WERI-Rb-1 (cell line): ENCODE results near the gene CES2.

Experiments
- DNase-seq: peaks from one replicate; pipeline ENCODE4 v3.0.0-alpha.2; 2020
- H3K27ac ChIP-seq: fragments of 250-450 bp; sonication (Bioruptor Pico); 2 replicates; pipeline ENCODE4 v1.5.1; 2020; ENCODE audit warnings: mild to moderate bottlenecking, moderate library complexity
- H3K27me3 ChIP-seq: fragments of 250-450 bp; sonication (Bioruptor Pico); 2 replicates; pipeline ENCODE4 v1.5.1; 2021; ENCODE audit warnings: mild to moderate bottlenecking, low read depth, moderate library complexity; ENCODE audit not compliant: insufficient read depth, severe bottlenecking
- H3K36me3 ChIP-seq: fragments of 250-450 bp; sonication (Bioruptor Pico); 2 replicates; pipeline ENCODE4 v1.5.1; 2020; ENCODE audit warnings: mild to moderate bottlenecking, moderate library complexity
- H3K4me3 ChIP-seq: 2 replicates; pipeline ENCODE4 v1.5.1; 2011; ENCODE audit warnings: low read depth, mild to moderate bottlenecking, control low read depth, low read length
- H3K9me3 ChIP-seq: fragments of 250-450 bp; sonication (Bioruptor Pico); 2 replicates; pipeline ENCODE4 v1.5.1; 2021; ENCODE audit warnings: mild to moderate bottlenecking, moderate library complexity; ENCODE audit not compliant: severe bottlenecking
- TF ChIP-seq, protein P1 (sequence below): IDR thresholded peaks from 2 replicates; pipeline ENCODE4 v1.5.1; 2011; ENCODE audit warnings: low read depth, mild to moderate bottlenecking, control low read depth, inconsistent platforms, low read length

Gene CES2

DNA sequence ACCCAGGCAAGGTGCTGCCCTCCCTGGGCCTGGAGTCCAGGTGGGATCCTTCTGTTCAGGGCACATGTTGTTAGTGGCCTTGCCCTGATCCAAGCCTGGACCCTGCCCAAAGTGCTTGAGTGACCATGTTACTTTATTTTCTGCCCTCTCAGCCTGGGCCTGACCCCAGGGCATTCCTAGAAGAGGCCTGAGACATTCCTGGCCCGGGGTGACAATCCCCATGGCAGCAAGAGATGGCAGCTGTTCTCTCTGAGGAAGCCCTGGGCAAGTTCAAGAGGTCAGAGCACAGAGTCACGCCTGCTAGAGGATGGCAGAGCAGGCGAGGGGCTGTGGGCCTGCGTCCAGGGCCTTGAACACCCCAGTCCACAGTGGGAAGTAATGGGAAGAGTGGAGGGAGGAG, 21.6 kb upstream of the CES2 start:
- no peak for DNase-seq
- H3K36me3 ChIP-seq = no peaks in the 10 kb centered on the region
- H3K27me3 ChIP-seq = no peaks in the 10 kb centered on the region
- no peaks in the 10 kb centered on the region for H3K9me3 ChIP-seq
- H3K4me3 ChIP-seq = no peak overlapping the region
- TF ChIP-seq, protein P1, sequence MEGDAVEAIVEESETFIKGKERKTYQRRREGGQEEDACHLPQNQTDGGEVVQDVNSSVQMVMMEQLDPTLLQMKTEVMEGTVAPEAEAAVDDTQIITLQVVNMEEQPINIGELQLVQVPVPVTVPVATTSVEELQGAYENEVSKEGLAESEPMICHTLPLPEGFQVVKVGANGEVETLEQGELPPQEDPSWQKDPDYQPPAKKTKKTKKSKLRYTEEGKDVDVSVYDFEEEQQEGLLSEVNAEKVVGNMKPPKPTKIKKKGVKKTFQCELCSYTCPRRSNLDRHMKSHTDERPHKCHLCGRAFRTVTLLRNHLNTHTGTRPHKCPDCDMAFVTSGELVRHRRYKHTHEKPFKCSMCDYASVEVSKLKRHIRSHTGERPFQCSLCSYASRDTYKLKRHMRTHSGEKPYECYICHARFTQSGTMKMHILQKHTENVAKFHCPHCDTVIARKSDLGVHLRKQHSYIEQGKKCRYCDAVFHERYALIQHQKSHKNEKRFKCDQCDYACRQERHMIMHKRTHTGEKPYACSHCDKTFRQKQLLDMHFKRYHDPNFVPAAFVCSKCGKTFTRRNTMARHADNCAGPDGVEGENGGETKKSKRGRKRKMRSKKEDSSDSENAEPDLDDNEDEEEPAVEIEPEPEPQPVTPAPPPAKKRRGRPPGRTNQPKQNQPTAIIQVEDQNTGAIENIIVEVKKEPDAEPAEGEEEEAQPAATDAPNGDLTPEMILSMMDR = no peak
- H3K27ac ChIP-seq = no peak overlapping the region

DNA sequence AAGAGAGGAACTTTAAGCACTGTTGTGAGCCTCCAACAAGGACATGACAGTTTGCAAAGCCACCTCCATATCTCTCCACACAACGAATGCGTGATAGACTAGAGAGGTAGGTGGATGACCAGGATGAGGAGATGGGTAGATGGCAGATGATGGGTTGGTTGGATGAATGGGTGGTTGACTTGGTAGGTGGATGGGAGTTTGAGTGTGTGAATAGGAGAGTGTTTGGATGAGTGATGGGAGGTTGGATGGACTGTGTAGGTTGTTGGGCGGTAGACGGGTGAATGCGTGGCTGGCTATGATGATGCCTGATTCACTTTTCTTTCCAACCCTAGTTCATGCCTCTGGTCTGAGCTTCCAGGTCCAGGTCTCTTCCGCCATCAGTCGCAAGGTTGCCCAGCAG, 20.8 kb upstream of the CES2 start:
- Histone ChIP-seq H3K27me3 (no peaks in the 10 kb centered on the region), H3K36me3 (no peaks in the 10 kb centered on the region), H3K9me3 (no peaks in the 10 kb centered on the region), H3K4me3 (no peak overlapping the region), H3K27ac (no peak overlapping the region)
- TF ChIP-seq, protein P1 = no peak
- DNase-seq = no peak

DNA sequence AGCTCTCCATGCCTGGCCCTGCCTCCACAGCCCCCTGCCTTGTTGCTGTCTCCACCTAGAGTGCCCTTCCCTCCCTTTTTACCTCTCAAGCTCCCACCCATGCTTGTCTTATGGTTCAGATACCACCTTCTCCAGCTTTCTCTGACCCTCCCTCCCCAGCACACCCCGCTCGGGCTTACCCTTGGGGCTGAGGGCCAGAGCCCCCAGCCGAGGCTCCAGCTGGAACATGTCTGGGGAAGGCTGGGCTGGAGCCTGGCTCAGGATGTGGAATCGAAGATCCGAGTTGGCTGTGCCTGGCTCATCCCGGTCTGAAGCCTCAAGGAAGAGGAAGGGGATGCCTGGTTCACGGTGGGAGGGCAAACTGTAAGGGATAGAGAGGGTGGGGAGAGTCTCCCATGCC, 20.3 kb upstream of the CES2 start:
- Histone ChIP-seq H3K4me3 (no peak overlapping the region), H3K27ac (no peak overlapping the region), H3K36me3 (no peaks in the 10 kb centered on the region), H3K27me3 (no peaks in the 10 kb centered on the region), H3K9me3 (no peaks in the 10 kb centered on the region)
- DNase-seq = no peak
- TF ChIP-seq, protein P1 = no peak

DNA sequence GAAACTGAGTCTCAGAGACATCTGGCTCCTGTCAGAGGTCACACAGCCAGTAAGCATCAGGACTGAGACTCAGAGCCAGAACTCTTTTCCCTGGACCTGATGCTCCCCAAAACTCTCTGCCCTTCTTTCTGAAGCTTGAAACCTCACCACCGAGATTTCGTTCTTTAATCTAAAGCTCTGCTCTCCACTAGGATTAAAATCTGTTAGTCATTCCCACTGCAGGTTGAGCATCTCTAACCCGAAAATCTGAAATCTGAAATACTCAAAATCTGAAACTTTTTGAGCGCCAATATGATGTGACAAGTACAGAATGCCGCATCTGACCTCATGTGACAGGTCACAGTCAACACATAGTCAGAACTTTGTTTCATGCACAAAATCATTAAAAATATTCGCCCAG, 18.8 kb upstream of the CES2 start:
- no peak for DNase-seq
- Histone ChIP-seq H3K27ac (no peak overlapping the region), H3K27me3 (no peaks in the 10 kb centered on the region), H3K4me3 (no peak overlapping the region), H3K36me3 (peaks cover 7% of the 10 kb centered on the region), H3K9me3 (no peaks in the 10 kb centered on the region)
- TF ChIP-seq, protein P1 = no peak

DNA sequence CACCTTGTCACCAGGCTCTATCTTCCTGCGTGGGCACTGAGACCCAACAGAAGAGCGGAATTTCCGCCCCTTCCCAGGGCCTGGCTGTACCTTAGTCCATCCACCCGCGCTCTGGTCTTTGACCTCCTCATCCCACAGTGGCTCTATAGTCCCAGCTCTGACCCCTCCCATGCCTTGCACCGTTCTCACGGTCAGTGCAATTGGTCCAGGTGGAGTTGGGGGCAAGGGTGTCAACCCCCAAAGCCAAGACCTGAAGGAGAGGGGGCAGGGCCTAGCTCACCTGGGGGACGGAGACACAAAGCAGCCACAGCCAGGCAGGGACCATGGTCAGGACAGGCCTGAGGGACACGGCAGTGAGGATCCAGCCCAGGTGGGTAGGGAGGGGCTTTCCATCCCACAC, 17.6 kb upstream of the CES2 start:
- H3K36me3 ChIP-seq = peaks cover 19% of the 10 kb centered on the region
- DNase-seq = no peak
- H3K27me3 ChIP-seq = no peaks in the 10 kb centered on the region
- H3K9me3 ChIP-seq = no peaks in the 10 kb centered on the region
- H3K27ac ChIP-seq = peak overlapping the region; percentile 90
- TF ChIP-seq, protein P1 = no peak
- H3K4me3 ChIP-seq = no peak overlapping the region

DNA sequence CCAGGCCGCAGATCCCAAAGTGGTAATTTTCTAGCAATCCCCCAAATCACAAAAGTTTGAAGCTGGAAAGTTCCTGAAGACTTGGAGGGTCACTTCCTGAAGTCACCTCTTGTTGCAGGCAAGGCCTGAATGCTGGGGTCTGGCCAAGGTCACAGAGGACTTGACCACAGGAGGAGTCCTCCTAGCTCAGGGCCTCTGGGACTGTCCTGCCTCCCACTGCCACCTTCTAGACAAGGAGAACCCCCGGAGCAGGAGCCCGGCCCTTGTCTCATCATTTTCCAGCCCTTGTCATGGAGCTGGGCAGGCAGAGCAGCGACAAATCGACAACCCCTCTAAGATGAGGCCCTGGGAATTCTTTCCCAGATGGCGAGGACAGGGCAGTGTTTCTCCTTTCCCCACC, 17.0 kb upstream of the CES2 start:
- Histone ChIP-seq H3K4me3 (no peak overlapping the region), H3K9me3 (no peaks in the 10 kb centered on the region), H3K27me3 (no peaks in the 10 kb centered on the region), H3K27ac (peak overlapping the region; percentile 90), H3K36me3 (peaks cover 26% of the 10 kb centered on the region)
- DNase-seq = no peak
- TF ChIP-seq, protein P1 = no peak
